NAMALWA (cell line): ENCODE results near the gene ZDHHC6.
"Not testable (repeated sequence)": the region's sequence is repeated elsewhere in the genome, so short reads cannot be mapped to it uniquely, and the experiment has no call there.

Experiments
- DNase-seq: peaks from one replicate; pipeline ENCODE4 v3.0.0-alpha.2; 2015; ENCODE audit warnings: low spot score

The ZDHHC6 gene

DNA sequence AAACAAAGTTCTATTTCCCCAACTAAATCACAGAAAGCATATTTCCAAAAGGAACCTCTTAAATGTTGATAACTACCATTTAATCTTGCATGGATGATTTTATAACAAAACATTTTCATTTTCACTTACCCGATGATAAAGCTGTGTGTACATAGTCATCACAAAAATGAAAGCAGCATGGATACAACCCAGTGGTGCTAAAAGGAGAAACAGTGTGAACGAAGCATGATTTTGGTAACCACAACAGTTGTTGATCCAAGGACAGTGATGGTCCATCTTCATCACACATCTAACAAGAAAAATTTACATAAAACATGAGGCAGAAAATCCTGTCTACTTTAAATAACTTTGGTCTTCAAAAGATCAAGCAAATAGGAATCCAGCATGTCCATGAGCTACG, 4.7 kb downstream of the ZDHHC6 start:
- no peak for DNase-seq

DNA sequence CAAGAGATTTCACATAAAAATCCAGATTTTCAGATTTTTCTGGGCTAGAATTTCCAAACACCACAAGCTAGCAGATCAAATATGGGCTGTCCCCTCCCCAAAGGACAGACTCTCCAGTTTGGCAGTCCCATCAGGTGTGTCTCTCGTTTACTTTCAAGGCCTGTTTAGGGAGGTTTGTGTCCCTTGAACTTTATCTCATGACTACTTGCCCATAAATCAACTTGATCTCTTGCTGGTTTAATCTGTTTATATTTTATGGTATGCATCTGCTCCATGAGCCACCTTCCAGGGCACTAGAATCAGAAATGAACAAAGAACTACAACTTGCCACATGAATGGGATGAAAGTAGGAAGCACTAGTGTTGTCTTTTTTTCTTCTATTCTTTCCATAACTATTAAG, 5.2 kb downstream of the ZDHHC6 start:
- no peak for DNase-seq

- no peak for DNase-seq
Measured at GRCh38 chr10:112438356-112438755, 8.4 kb downstream of the ZDHHC6 start.

DNA sequence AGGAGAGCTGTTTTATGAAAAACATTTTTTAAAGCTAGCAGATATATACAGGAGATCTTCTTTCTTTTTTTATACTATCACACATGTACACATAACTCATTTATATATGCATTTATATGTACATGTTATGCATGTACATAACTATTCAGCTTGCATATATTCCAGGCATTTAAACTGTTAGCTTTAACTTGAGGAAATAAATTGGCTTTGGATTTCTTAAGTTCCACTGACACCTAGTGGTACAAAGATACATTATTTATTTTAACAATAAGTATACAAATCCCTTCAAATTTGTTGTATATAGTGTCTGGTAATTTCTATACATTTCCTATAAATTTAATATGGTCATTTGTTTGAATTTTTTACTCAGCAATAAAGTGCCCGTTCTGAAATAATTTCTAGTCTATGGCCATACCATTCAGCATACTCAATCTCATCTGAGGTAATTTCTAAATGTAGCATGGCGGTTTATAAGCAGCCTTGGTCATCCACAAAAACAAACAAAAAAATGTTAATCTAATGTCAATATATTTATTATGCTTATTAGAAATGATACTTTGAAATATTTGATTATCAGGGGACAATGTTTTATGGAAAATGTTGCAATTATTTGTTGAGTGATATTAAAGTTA, 11.6 kb downstream of the ZDHHC6 start:
- peak; percentile 55 for DNase-seq

- DNase-seq = no peak
Measured at GRCh38 chr10:112433136-112433535, 13.6 kb downstream of the ZDHHC6 start.

DNA sequence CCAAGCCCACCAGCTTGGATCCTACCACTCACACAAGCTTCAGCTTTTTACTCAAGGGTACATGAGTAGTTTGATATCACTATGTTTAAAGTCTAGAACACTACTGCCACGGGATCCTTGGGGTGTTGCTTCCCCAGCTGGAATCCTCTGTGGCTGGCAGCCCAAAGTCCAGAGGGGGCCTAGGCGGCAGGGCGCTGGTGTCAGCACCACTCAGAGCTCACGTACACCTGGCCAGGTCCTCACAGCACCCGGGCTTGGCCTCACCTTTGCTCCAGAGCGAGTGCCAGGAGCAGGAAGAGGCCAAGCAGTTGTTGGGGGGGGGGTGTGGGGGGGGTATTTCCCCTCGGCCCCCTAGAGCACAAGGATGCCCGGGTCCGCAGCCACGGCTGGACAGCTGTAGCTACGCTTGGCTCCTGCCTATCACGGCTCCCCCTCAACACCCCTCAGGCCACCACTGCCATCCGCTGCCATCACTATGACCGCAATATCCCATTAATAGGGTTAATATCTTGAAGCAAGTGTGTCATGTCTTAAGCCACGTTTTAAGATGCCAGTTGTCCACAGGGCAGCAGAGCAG, 17.0 kb downstream of the ZDHHC6 start:
- DNase-seq = no peak

DNA sequence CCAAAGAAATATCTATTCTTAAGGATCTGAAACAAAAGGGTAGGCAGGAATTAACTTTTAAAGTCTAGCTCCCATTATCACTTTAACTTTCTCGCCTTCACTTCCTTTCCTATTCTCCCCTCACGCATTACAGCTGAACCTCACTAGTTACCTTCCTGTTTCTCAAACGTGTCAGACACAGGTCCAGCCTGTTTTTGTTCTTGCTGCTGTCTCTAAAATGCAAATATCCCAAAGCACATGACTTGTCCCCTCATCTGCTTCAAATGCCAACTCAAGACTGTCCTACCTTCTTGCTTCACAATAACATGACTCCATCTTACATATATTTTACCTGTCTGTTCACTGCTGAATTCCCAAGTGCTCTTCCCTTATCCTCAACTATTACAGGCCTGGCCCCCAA, 17.6 kb downstream of the ZDHHC6 start:
- DNase-seq = peak; percentile 29

DNA sequence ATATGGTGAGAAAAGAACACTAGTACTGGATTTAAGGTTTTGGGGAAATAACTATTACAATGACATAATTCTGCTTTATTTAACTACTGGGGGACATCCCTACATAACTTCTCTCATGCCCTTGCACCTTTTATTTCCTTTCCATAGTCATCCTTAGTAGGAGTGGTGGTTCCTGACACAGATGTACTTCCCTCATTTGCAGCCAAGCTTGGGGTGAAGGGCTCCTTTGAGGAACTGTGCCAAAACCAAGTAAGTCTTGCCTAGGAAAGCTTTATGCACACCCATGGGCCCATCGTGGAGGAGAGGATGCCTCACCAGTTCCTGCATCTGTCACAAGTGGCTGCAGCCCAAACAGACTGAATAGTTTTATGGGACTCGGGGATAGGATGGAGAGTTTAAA, 20.6 kb downstream of the ZDHHC6 start:
- DNase-seq = no peak

DNA sequence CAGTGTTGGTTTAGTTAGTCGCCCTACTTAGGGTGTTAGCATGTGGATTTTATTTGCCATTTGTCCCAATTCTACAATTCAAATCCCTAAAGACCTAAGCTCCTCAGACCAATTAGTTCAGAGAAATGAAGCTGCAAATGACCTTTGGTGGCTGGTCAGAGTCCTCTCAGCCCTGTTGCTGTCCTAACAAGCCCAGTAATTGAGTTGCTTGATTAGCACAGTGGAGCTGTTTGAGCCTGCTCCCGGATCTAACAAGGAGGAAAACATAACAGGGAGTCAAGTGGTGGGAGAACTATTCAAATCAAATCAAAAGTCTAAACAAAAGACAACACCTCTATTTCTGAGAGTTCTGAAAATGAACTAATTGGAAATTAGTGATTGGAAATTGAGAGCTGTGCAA, 22.1 kb downstream of the ZDHHC6 start:
- DNase-seq = no peak

GRCh38 chr10:112421731-112422130, 25.0 kb downstream of the ZDHHC6 start:
- no peak for DNase-seq

DNA sequence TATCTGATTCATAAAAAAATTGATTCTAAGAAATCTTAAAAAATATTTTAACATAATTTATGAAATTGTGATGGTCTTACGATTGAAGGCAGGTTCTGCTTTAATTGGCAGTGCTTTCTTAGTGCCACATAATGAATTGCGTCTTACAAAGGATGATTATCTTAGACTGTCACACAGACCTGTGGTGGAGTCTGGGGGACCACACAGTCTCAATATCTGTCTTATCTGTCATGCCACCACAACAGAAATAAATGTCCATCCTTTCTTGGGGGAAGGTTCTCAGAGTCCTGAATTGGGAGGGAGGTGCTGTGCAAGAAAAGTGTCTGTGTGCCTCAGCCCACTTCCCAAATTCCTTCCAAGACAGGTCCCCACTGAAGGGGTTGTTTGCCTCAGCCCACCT, 34.0 kb downstream of the ZDHHC6 start:
- no peak for DNase-seq

DNA sequence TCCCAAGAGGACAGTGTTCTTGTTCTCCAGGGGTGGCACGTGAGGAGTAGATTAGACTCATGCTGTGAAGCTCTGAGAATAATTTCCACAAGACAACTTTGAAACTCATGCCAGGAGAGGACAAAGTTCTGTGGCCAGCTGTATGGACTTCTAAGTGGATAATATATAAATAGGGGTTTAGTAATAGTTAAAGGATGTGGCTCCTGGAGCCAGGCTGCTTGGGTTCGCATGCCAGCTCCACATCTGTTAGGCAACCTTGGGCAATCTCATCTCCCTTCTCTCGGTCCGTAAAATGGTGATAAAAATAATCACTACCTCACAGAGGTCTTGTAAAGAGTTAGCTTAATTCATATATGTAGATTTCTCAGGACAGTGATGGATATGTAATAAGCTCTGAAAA, 37.0 kb downstream of the ZDHHC6 start:
- no peak for DNase-seq

GRCh38 chr10:112409299-112409698, 37.4 kb downstream of the ZDHHC6 start:
- no peak for DNase-seq

- DNase-seq = no peak
Measured at GRCh38 chr10:112407696-112408095, 39.0 kb downstream of the ZDHHC6 start.

DNA sequence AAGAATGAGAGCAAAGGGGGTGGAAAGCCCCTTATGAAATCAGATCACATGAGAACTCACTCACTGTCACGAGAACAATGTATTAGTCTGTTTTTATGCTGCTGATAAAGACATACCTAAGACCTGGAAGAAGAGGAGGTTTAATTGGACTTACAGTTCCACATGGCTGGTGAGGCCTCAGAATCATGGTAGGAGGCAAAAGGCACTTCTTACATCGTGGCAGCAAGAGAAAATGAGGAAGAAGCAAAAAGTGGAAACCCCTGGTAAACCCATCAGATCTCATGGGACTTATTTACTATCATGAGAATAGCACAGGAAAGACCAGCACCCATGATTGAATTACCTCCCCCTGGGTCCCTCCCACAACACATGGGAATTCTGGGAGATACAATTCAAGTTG, 39.9 kb downstream of the ZDHHC6 start:
- DNase-seq = not testable (repeated sequence)

DNA sequence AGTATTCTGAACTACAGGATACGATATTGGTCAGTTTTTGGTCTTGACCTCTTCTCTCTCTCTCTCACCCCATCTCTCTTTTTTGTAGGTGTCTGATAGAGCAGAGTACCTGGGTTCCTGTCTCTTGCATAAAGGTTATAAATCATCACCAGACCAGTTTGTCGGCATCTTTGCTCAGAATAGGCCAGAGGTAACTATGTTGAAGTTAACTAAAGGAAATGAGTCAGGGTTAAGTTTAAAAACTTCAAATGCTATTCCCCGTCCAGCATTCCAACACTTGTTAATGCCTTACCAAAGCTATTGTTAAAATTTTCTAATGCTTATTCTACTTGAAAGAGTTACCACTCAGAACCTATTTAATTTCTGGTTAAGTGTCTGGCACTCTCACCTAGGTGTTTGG, 42.1 kb downstream of the ZDHHC6 start:
- DNase-seq = no peak

GRCh38 chr10:112402917-112403316, 43.8 kb downstream of the ZDHHC6 start:
- no peak for DNase-seq

DNA sequence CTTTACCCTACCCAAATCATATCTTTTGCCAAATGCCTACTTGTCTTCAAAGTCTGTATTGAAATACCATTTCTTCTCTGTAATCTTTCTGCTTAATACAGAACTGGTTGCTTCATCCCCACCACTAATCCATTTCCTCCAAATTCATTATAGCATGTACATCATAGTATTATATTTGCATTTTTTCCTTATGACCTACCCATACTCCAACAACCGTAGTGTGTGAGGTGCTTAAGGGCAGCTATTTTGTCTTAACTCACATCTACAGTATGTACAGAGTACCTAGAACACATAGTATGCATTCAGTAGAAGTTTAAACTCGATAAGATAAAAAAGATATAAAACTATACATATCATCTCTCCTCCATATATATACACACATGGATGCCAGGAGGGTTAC, 49.1 kb downstream of the ZDHHC6 start:
- no peak for DNase-seq

DNA sequence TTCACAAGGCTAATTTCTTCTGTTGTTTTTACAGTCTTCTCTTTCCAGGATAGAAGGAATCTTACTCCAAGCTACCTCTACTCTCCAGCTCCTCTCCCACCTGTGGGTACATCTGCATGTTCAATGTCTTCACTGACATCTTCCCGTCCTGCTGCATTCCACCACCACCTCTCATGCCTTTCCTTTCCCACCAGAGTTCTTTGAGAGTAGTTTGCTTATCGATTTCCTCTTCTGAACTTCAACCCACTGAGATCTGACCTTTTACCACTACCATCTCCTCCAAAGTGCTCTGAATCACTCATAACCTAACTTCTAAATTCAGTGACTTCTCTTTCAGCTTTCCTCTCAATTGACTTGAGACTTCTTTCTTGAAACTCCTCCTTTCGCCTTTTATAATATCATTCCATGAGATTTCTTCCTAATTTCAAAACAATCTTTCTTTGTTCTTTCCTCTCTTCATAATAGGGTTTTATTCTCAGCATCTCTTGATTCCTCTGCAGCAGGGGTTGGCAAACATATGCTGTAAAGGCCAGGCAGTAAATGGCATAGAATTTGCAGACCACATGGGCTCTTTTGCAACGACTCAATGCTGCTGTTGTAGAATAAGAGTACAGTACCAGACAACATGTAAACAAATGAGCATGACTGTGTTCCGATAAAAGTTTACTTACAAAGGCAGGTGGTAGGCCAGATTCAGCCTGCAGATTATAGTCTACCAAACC, 50.7 kb downstream of the ZDHHC6 start:
- no peak for DNase-seq

DNA sequence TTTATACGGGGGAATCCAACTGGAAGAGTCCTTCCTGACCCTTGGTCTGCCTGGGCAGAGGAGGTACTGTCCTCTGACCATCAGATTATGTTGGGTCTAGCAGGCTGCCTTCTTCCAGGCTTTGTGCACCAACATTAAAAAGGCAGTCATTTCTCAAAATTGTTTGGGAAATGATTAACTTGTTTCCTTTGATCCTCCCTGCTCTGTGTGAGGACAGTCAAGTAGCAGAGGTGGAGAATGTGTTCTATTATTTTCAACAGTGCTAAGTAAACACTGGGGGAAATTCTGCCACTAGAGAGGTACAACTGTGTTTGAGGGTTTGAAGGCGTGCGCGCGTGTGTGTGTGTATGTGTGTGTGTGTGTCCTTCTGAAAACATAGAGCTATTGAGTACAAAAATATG, 52.2 kb downstream of the ZDHHC6 start:
- DNase-seq = no peak

DNA sequence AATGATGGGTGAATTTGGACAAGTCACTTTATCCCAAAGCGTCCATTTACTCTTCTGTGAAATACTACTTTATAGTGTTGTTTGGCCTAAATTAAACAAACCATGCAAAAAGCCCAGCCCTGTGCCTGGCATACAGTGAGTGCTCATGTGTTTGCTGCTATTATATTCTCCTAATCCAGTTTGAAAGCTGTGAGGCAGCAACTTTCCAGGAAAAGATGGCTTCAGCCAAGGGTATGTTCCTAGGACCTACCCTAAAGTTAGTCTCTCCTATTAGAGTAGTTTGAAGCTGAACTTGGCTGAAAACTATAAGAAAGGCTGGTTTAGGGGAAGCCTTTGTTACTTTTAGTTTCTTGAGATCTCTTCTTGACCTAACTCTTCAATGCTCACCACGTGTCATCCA, 52.9 kb downstream of the ZDHHC6 start:
- no peak for DNase-seq

DNA sequence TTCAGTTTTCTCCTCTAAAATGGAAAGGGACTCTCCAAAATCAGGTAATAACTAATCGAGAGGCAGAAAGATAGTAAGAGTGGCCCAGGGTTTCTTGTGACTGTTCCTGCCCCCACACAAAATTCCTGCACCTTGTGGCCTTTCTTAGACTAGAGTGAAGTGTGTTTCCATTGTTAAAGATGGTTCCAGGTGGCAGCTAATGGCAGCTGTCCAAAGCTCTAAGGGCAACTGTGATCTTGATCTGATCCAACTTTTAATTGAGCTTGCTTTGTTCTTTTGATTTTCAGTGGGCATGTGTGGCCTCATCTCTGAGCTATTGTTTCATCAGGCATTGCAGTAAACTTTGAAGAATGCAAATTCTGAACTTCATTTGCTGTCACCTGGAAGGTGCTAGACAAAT, 53.4 kb downstream of the ZDHHC6 start:
- no peak for DNase-seq

- DNase-seq = no peak
Measured at GRCh38 chr10:112390125-112390703, 56.5 kb downstream of the ZDHHC6 start.
